Vagina (tissue), 2 donors: ENCODE results near the gene ZNF76. TPM values are rescaled to one million over a fixed set of nuclear protein-coding genes. Genes with fewer than 3 reads are reported as not detected.

ENCODE experiments used
- DNase-seq, 2 donors: peaks; one replicate each; pipeline ENCODE4 v3.0.0-alpha.2; 2017; ENCODE audit errors: extremely low spot score in 2 of 2
- H3K27ac ChIP-seq: fragments of 200-600 bp; sonication (generic); one replicate; pipeline ENCODE4 v1.5.1; 2019
- H3K27me3 ChIP-seq: fragments of 200-600 bp; sonication (generic); one replicate; pipeline ENCODE4 v1.5.1; 2019
- H3K36me3 ChIP-seq, 2 donors: fragments of 200-600 bp; sonication (generic); one replicate each; pipeline ENCODE4 v1.5.1; 2017 to 2019
- H3K4me1 ChIP-seq: fragments of 200-600 bp; sonication (generic); one replicate; pipeline ENCODE4 v1.5.1; 2019
- H3K4me3 ChIP-seq, 2 donors: fragments of 200-600 bp; sonication (generic); 1 replicate in 1 of 2; 2 replicates in 1 of 2; pipeline ENCODE4 v1.5.1; 2016 to 2019
- H3K9me3 ChIP-seq: fragments of 200-600 bp; sonication (generic); one replicate; pipeline ENCODE4 v1.5.1; 2019
- POLR2A ChIP-seq, 2 donors: fragments of 450-650 bp; IDR thresholded peaks; one replicate each; pipeline ENCODE4 v1.6.1; 2017; ENCODE audit warnings: antibody characterized with exemption in 2 of 2, mild to moderate bottlenecking in 2 of 2, moderate library complexity in 2 of 2
- POLR2AphosphoS5 ChIP-seq, 2 donors: sonication (generic); formaldehyde crosslinking; IDR thresholded peaks; one replicate each; pipeline ENCODE4 v1.9.0; 2017; ENCODE audit warnings: antibody characterized with exemption in 2 of 2, mild to moderate bottlenecking in 2 of 2, low read depth in 1 of 2; ENCODE audit not compliant: insufficient read depth in 1 of 2
- intact Hi-C: fragments of 100-400 bp; cut with DNase I; formaldehyde crosslinking; loops from one replicate; pipeline ENCODE4 v1.15.1; 2023
- total RNA-seq: library from RNA; depleted of rRNA; stranded (reverse); fragments of >200 nt; gene quantifications from one replicate; pipeline ENCODE4 v1.2.3, GENCODE V29; 2016
- TF ChIP-seq, protein P1 (sequence below), 3 experiments: fragments of 450-650 bp in 2 of 3; fragments of 200-600 bp in 1 of 3; sonication (generic) in 1 of 3; IDR thresholded peaks; one replicate each; pipeline ENCODE4 v1.5.1; 2017 to 2019; ENCODE audit warnings: antibody characterized with exemption in 3 of 3, mild to moderate bottlenecking in 2 of 3, moderate library complexity in 2 of 3

Gene ZNF76
- total RNA-seq, 1 donor from 2014 or later, result 39.0 TPM

DNA sequence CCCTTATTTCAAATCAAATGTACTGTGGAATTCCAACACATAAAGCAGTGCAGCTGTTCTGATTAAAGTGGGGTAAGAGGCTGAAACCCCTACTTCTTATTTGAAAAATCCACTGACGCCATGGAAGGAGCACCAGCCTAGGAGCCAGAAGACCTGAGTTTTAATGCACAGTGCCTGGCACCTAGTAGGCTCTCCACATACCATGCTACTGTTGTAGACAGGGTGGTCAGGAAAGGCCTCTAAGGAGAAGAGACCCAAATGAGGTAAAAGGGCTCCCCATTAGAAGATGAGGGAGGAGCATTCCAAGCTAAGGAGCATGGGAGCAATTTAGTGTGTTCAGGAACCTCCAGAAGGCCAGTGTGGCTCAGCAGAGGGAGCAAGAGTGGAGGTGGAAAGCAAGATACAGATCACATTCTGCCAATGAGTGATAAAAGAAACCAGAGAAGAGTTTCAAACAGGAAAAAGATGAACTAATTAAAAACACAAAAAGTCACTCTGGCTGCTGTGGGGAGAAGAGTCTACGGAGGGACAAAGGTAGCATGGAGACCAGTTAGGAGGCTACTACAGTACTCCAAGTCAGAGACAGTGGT, 11.8 kb upstream of the ZNF76 start:
- Histone ChIP-seq H3K4me3 (no peak overlapping the region), H3K9me3 (no peaks in the 10 kb centered on the region), H3K36me3 (no peaks in the 10 kb centered on the region), H3K27ac (no peak overlapping the region), H3K27me3 (no peaks in the 10 kb centered on the region), H3K4me1 (peaks cover 8% of the 10 kb centered on the region)
- intact Hi-C loops, result loop anchor here (10.0 kb wide), 1 partner anchor 103 kb away; the partner anchor contains the start of gene TCP11
- TF ChIP-seq POLR2A (IDR thresholded peaks at IDR 0.05) (no peak), POLR2AphosphoS5 (IDR thresholded peaks at IDR 0.05; ENCODE audit: insufficient read depth in 1 of 2, low read depth in 1 of 2) (no peak)
- TF ChIP-seq, protein P1, sequence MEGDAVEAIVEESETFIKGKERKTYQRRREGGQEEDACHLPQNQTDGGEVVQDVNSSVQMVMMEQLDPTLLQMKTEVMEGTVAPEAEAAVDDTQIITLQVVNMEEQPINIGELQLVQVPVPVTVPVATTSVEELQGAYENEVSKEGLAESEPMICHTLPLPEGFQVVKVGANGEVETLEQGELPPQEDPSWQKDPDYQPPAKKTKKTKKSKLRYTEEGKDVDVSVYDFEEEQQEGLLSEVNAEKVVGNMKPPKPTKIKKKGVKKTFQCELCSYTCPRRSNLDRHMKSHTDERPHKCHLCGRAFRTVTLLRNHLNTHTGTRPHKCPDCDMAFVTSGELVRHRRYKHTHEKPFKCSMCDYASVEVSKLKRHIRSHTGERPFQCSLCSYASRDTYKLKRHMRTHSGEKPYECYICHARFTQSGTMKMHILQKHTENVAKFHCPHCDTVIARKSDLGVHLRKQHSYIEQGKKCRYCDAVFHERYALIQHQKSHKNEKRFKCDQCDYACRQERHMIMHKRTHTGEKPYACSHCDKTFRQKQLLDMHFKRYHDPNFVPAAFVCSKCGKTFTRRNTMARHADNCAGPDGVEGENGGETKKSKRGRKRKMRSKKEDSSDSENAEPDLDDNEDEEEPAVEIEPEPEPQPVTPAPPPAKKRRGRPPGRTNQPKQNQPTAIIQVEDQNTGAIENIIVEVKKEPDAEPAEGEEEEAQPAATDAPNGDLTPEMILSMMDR (IDR thresholded peaks at IDR 0.05), result no peak
- DNase-seq, result no peak

GRCh38 chr6:35248300-35248699, 11.2 kb upstream of the ZNF76 start:
- Histone ChIP-seq H3K36me3 (no peaks in the 10 kb centered on the region), H3K27ac (no peak overlapping the region), H3K4me3 (no peak overlapping the region), H3K27me3 (no peaks in the 10 kb centered on the region), H3K4me1 (peaks cover 8% of the 10 kb centered on the region), H3K9me3 (no peaks in the 10 kb centered on the region)
- intact Hi-C loops, result loop anchor here (10.0 kb wide), 1 partner anchor 103 kb away; the partner anchor contains the start of gene TCP11
- TF ChIP-seq, protein P1 (IDR thresholded peaks at IDR 0.05), result no peak
- no peak for TF ChIP-seq POLR2A (IDR thresholded peaks at IDR 0.05)
- no peak for TF ChIP-seq POLR2AphosphoS5 (IDR thresholded peaks at IDR 0.05; ENCODE audit: insufficient read depth in 1 of 2, low read depth in 1 of 2)
- DNase-seq, result no peak

GRCh38 chr6:35248965-35249364, 10.6 kb upstream of the ZNF76 start:
- no peaks in the 10 kb centered on the region for H3K27me3 ChIP-seq
- no peaks in the 10 kb centered on the region for H3K9me3 ChIP-seq
- DNase-seq, result no peak
- H3K4me1 ChIP-seq, result peaks cover 8% of the 10 kb centered on the region
- H3K4me3 ChIP-seq, result no peak overlapping the region
- intact Hi-C loops, result loop anchor here (10.0 kb wide), 1 partner anchor 104 kb away; the partner anchor contains the start of gene TCP11
- TF ChIP-seq POLR2A (IDR thresholded peaks at IDR 0.05) (no peak), POLR2AphosphoS5 (IDR thresholded peaks at IDR 0.05; ENCODE audit: insufficient read depth in 1 of 2, low read depth in 1 of 2) (no peak)
- TF ChIP-seq, protein P1 (IDR thresholded peaks at IDR 0.05), result no peak
- H3K36me3 ChIP-seq, result no peaks in the 10 kb centered on the region
- H3K27ac ChIP-seq, result no peak overlapping the region

- TF ChIP-seq POLR2A (IDR thresholded peaks at IDR 0.05) (no peak), POLR2AphosphoS5 (IDR thresholded peaks at IDR 0.05; ENCODE audit: insufficient read depth in 1 of 2, low read depth in 1 of 2) (no peak)
- TF ChIP-seq, protein P1 (IDR thresholded peaks at IDR 0.05), result no peak
- Histone ChIP-seq H3K4me1 (peaks cover 10% of the 10 kb centered on the region), H3K27ac (no peak overlapping the region), H3K27me3 (no peaks in the 10 kb centered on the region), H3K9me3 (no peaks in the 10 kb centered on the region), H3K4me3 (no peak overlapping the region), H3K36me3 (no peaks in the 10 kb centered on the region)
- intact Hi-C loops, result no loop called here
- no peak for DNase-seq
Measured at GRCh38 chr6:35251949-35252348, 7.6 kb upstream of the ZNF76 start.

- Histone ChIP-seq H3K4me3 (no peak overlapping the region), H3K36me3 (no peaks in the 10 kb centered on the region), H3K27ac (no peak overlapping the region), H3K27me3 (no peaks in the 10 kb centered on the region), H3K9me3 (no peaks in the 10 kb centered on the region), H3K4me1 (peaks cover 22% of the 10 kb centered on the region)
- intact Hi-C loops, result no loop called here
- TF ChIP-seq, protein P1 (IDR thresholded peaks at IDR 0.05), result no peak
- TF ChIP-seq POLR2A (IDR thresholded peaks at IDR 0.05) (no peak), POLR2AphosphoS5 (IDR thresholded peaks at IDR 0.05; ENCODE audit: insufficient read depth in 1 of 2, low read depth in 1 of 2) (no peak)
- DNase-seq, result no peak
Measured at GRCh38 chr6:35253249-35253648, 6.3 kb upstream of the ZNF76 start.
